Activated T-helper 1 cell treated with anti-CD3 and anti-CD28 coated beads, Interleukin-2, amount 50 U/mL, for 16 hours (primary cell): ENCODE data around the gene PRKACA.

Source experiments
- DNase-seq, 2 donors: peaks; one replicate each; pipeline ENCODE4 v3.0.0-alpha.2; 2020; ENCODE audit warnings: low read depth in 1 of 2, low spot score in 1 of 2

Gene PRKACA

GRCh38 chr19:14096272-14096992 is 21.1 kb downstream of the PRKACA start:
- DNase-seq = no peak

DNA sequence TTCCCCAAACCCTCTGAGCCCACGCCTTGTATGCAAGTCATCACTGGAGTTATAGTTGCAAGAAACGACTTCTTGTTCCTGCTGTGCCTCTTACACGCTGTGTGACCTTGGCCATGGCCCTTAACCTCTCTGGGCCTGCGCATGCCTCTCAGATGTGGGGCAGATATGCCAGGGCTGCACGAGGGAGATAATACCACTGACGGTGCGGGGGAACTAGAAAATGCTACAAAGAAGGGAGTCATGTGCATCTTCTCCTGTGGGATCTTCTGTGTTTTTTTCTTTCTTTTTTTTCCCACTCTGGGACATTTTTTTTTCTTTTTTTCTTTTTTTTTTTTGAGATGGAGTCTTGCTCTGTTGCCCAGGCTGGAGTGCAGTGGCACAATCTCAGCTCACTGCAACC is 22.7 kb downstream of the PRKACA start:
- no peak for DNase-seq

DNA sequence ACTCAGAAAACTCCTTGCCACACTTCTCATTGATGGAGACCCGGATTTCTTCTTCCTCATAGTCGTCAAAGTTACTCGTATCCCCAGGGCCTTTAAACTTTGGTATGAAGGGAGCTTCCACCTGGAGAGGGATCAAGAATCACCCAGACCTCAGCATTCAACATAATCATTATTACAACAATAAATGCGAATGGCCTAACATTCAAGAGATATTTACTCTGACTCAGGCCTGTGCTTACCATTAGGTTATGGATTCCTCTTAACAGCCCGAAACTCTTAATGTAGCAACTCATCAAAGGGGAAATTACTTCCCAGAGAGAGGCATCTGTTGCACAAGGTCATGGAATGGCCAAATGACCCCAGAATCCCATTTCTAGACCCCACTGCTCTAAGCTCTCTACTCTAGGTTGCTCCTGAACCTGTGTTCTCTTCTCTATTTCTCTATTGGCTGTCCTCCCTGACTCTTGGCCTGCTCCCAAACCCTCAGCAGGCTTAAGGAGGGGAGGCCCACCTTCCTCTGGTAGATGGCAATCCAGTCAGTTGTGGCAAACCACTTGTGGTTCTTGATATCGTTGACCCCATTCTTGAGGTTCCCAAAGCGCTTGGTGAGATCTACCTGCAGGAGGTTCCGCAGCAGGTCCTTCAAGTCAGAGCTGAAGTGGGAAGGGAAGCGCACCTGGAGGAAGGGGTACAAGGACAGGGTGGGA is 24.3 kb downstream of the PRKACA start:
- no peak for DNase-seq

DNA sequence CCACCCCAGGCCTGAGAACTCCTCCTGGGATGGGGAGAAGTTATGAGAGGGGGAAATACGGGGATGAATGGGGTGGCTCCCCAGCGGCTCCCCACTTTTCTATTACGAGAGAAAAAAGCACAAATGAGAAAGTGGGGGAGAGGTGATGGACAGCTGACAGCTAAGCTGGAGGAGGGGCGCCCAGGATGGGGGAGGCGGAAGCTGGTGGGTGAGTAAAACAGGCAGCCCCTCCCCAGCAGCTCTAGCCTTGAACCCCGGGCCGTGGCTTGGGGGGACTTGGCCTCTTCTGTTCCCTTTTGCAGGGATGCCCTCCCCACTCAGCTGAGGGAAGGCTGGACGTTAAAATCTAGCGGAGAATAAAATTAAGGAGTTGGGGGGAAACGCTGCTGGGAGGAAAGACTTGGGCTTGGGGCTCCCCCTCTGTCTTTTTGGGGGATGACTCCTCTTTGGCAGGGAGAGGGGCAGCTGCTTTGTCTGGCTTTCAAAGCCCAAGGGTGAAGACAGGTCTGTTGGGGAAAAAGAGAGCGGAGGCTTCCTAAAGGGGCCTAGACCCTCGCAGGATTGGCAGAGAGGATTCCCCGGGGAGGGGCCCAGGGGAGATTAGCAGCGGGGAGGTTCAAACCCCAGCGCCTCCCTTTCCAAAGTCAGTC is 25.6 kb downstream of the PRKACA start:
- DNase-seq = no peak

- no peak for DNase-seq
These were observed 26.3 kb downstream of the PRKACA start for GRCh38 chr19:14091081-14091812.

DNA sequence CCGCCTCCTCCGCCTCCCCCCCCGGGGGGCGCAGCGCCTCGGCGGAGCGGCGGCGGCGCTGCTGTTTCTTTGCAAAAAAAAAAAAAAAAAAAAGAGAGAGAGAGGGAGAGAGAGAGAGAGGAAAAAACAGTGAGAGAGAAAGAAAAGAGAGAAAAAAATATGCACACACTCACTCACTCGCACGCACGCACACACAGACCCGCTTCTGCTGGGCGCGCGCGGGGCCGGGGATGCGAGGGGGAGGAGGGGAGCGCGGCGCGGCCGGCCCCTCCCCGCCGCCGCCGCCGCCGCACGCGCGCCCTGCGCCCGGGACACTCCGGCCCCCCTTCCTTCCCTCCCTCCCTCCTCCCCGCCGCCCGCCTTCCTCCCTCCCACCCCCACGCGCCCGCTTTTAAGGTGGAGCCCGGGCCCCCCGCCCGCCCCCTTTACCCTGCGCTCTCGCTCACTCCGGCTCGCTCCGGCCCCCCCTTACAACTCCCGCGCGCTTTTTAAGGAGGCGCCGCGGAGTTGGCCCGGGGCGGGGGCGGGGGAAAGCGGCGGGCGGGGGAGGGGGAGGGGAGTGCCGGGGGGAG is 27.0 kb downstream of the PRKACA start, which contains the start of gene SAMD1:
TSS of gene SAMD1 (minus strand) at position 243 of the 572 bp plus-strand sequence.
- peak; percentile 76 to 77 for DNase-seq

- DNase-seq = no peak
These were observed 27.7 kb downstream of the PRKACA start for GRCh38 chr19:14089662-14090508.

DNA sequence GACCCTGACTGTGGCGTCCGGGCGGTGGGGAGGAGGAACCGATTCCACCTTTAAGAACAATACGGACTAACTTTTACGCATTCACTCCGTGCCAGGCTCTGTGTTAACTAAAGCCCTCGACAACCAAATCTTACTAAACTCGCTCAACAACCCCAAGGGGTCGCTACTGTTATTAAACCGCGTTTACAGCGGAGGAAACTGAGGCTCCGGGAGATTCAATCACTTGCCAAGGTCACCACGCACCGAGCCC is 28.2 kb downstream of the PRKACA start:
- DNase-seq = no peak

DNA sequence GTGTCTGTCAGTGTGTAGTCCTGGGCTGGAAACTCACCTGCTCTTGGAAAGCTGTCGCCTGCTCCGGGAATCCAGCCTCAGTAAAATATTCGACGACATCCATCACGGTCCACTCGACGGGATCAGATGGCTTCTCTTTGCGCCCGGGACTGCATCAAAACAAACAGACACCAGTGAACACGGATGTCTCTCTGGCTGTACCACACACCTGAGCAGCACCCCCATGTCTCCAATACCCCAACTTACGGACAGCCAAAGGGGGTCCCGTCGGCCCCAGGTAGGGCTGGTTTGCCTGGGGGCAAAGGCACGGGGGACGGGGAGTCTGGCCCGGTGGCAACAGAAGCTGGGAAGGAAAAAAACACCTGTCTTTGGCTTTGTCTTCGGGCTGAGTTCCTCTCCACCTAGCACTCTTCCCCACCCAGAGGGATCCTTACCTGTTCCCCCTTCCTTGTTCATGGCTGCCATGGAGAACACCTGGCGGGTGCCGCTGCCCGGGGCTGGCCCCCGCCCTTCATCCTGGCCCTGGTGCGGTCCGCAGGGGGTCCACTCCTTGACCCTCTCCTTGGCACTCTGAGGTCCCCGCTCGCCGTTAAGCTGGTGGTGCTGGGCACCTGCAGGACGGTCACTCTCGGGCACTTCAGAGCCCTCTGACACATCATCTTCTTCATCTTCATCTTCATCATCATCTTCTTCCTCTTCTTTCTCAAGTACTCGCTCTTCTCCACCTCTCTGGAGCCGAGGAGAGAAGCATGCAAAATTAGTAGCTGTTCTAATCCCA is 28.7 kb downstream of the PRKACA start:
- no peak for DNase-seq

DNA sequence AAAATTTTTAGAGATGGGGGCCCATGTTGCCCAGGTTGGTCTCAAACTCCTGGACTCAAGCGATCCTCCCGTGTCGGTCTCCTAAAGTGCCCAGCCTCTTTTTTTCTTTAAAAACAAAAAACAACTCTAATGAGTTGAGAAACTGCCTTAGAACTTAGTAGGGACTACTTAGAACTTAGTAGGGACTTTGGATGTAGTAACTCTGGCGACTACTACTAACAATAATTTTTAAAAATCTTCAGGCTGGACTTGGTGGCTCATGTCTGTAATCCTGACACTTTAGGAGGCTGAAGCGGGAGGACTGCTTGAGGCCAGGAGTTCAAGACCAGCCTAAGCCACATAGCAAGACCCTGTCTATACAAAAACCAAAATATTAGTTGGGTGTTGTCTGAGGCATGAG is 31.5 kb downstream of the PRKACA start:
- no peak for DNase-seq

- DNase-seq = no peak
These were observed 32.1 kb downstream of the PRKACA start, which contains the start of gene C19orf67 for GRCh38 chr19:14085309-14085995. Gene C19orf67, minus strand, starts transcription at chr19:14085783. Its CDS starts 156 bp downstream, at chr19:14085627.

- DNase-seq = no peak
These were observed 34.9 kb downstream of the PRKACA start for GRCh38 chr19:14082675-14082960.

- DNase-seq = no peak
These were observed 35.5 kb downstream of the PRKACA start for GRCh38 chr19:14081797-14082674.

DNA sequence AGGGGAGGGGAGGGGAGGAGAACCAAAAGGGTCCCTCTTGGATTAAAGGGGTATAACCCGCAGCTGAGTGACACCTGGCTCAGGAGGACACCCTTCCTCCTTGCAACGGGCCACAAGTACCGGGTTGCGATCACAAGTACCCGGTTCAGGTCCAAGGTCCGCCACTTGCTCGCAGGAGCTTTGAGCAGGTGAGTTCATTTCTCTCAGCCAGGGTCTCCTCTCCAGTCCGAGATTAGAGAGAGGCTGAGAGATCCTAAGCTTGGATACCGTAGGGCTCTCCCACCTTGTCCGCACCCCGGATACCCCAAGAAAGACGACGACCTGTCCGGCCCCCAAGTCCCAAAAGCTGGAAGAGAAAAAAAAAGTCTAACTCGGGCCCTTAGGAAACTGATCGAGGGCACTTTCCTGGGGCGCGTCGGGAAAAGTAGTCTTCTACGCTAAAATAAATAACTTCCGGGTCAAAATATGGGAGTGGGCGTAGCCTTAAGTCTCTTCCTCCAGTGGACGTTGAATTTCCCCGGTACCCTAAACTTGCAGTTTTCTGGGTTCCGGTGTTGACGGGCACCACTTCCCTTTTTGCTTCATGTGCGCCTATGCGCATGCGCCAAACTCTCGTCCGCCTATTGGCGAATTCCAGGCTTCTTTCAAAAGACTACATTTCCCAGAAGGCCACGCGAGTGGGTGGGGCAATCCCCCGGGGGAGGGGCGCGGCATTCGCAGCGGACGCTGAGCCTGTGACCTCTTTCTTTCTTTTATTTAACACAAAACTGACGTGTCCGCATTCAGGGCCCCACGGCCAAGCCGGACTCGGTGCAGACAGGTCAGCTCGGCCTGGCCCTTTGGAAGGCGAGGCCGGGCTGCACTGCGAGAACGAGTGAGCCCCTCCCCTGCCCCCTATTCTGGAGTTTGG is 36.4 kb downstream of the PRKACA start:
- DNase-seq = peak; percentile 98

- DNase-seq = no peak
These were observed 39.2 kb downstream of the PRKACA start for GRCh38 chr19:14078411-14078810.

- no peak for DNase-seq
These were observed 43.4 kb downstream of the PRKACA start for GRCh38 chr19:14073925-14074838.
